ENCODE results near the gene EXOG. TPM values are rescaled to one million over a fixed set of nuclear protein-coding genes. Genes with fewer than 3 reads are reported as not detected.
A peak's percentile ranks its signal among the peaks of the same experiment; 100 is the strongest.

The EXOG gene
- total RNA-seq, 5 donors from 2014 or later (not counting 1 experiment from before 2014, with no cell fraction given): 21.5 to 24.8 (median 22.9) TPM

DNA sequence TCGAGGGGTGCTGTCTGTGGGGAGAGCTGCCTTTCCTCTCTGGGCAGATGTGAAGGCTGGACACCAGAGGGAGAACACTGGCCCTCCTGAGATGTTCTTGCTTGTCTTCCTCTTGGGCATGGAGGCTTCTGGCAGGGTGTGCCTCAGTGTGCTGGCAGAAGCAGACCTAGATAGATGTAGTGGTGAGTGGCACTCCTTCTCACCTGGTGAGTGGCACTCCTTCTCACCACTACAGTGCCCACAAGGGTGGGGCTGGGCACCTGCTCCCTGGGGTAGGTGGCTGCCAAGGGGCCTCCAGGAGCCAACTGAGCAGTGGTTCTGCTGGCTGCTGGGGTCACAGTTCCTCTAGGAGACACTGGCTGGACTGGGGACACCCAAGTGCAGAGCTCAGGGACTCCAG is 23.8 kb upstream of the EXOG start:
- Mint-ChIP-seq H3K9me3 (peaks cover 0 to 18% (median 8%) of the 10 kb centered on the region in 3 donors), H3K4me1 (peaks cover 24 to 35% (median 32%) of the 10 kb centered on the region in 3 donors), H3K4me3 (no peak overlapping the region), H3K27ac (peak overlapping the region in 1 of 2 donors; percentile 4), H3K36me3 (peaks cover 7% of the 10 kb centered on the region), H3K27me3 (no peaks in the 10 kb centered on the region)
- ChIA-PET CTCF (interaction anchor here in 1 of 2 donors (0.6 kb wide), 1 partner anchor 30 kb away, joined by 3 read pairs; no protein-coding TSS in a partner anchor), POLR2A (no interaction called here)
- DNase-seq (no peak), ATAC-seq (replicated peaks in 1 of 4) (no peak)
- Histone ChIP-seq H3K9me3 (peaks cover 2% of the 10 kb centered on the region), H3K36me3 (ENCODE audit: control insufficient read depth in 2 of 2, extremely low read depth in 1 of 2, insufficient read depth in 1 of 2, low read length in 1 of 2) (peaks cover 0 to 5% of the 10 kb centered on the region in 2 donors), H3K27ac (ENCODE audit: low read length) (no peak overlapping the region), H3K4me1 (ENCODE audit: control insufficient read depth in 1 of 2, extremely low read depth in 1 of 2, insufficient read depth in 2 of 2, low read length in 2 of 2) (peaks cover 0 to 4% of the 10 kb centered on the region in 2 experiments), H3K4me3 (ENCODE audit: control insufficient read depth in 1 of 2, extremely low read depth in 1 of 2, low read length in 1 of 2) (no peak overlapping the region), H3K27me3 (replicated peaks in 1 of 2; ENCODE audit: control insufficient read depth in 2 of 2, extremely low read depth in 1 of 2, insufficient read depth in 2 of 2, low read length in 1 of 2) (no peaks in the 10 kb centered on the region)
- 91% methylated on average over 1 of the region's 1 CpG for WGBS (ENCODE audit: insufficient coverage)

DNA sequence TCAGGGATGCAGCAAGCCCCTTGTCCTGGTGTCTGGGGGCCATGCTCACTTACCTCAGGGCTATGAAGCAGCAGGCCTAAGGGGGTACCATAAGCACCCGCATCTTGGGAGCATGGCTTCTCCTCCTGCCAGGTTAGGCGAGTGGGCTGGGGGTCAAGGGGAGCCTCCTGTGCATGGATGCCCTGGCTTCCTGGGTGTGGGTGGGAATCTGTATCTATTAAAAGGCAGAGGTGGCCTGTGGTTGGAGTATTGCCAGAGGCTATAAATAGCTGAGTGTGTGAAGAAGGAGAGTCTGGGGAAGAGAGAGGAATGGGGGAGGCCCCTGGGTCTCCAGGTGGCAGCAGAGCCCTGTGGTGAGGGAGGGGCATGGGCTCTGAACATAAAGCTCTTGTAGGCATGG is 22.9 kb upstream of the EXOG start:
- no peaks in the 10 kb centered on the region for H3K27me3 Mint-ChIP-seq
- Histone ChIP-seq H3K27me3 (replicated peaks in 1 of 2; ENCODE audit: control insufficient read depth in 2 of 2, extremely low read depth in 1 of 2, insufficient read depth in 2 of 2, low read length in 1 of 2) (no peaks in the 10 kb centered on the region), H3K4me1 (ENCODE audit: control insufficient read depth in 1 of 2, extremely low read depth in 1 of 2, insufficient read depth in 2 of 2, low read length in 2 of 2) (peaks cover 0 to 4% of the 10 kb centered on the region in 2 experiments), H3K36me3 (ENCODE audit: control insufficient read depth in 2 of 2, extremely low read depth in 1 of 2, insufficient read depth in 1 of 2, low read length in 1 of 2) (peaks cover 0 to 10% of the 10 kb centered on the region in 2 donors), H3K9me3 (peaks cover 2% of the 10 kb centered on the region), H3K27ac (ENCODE audit: low read length) (no peak overlapping the region), H3K4me3 (ENCODE audit: control insufficient read depth in 1 of 2, extremely low read depth in 1 of 2, low read length in 1 of 2) (no peak overlapping the region)
- peak overlapping the region in 1 of 2 donors; percentile 36 for H3K27ac Mint-ChIP-seq
- peaks cover 0 to 18% (median 8%) of the 10 kb centered on the region in 3 donors for H3K9me3 Mint-ChIP-seq
- ATAC-seq (replicated peaks in 1 of 4): no peak
- ChIA-PET CTCF (no interaction called here), POLR2A (no interaction called here)
- no peak for DNase-seq
- H3K36me3 Mint-ChIP-seq: peaks cover 7% of the 10 kb centered on the region
- peaks cover 24 to 35% (median 32%) of the 10 kb centered on the region in 3 donors for H3K4me1 Mint-ChIP-seq
- 90% methylated on average over 2 of the region's 2 CpGs for WGBS (ENCODE audit: insufficient coverage)
- no peak overlapping the region for H3K4me3 Mint-ChIP-seq

- H3K27me3 ChIP-seq (replicated peaks in 1 of 2; ENCODE audit: control insufficient read depth in 2 of 2, extremely low read depth in 1 of 2, insufficient read depth in 2 of 2, low read length in 1 of 2): no peaks in the 10 kb centered on the region
- CTCF ChIA-PET: no interaction called here
- DNase-seq: no peak
- WGBS (ENCODE audit: insufficient coverage): 86% methylated on average over 5 of the region's 7 CpGs
- H3K4me1 Mint-ChIP-seq: peaks cover 24 to 39% (median 35%) of the 10 kb centered on the region in 3 donors
- H3K27ac ChIP-seq (ENCODE audit: low read length): no peak overlapping the region
- H3K9me3 Mint-ChIP-seq: peaks cover 0 to 7% (median 0%) of the 10 kb centered on the region in 3 donors
- POLR2A ChIA-PET: no interaction called here
- no peak overlapping the region for H3K27ac Mint-ChIP-seq
- H3K4me3 Mint-ChIP-seq: no peak overlapping the region
- peaks cover 7 to 16% of the 10 kb centered on the region in 2 donors for H3K36me3 ChIP-seq (ENCODE audit: control insufficient read depth in 2 of 2, extremely low read depth in 1 of 2, insufficient read depth in 1 of 2, low read length in 1 of 2)
- no peaks in the 10 kb centered on the region for H3K9me3 ChIP-seq
- ATAC-seq (replicated peaks in 1 of 4): no peak
- H3K4me1 ChIP-seq (ENCODE audit: control insufficient read depth in 1 of 2, extremely low read depth in 1 of 2, insufficient read depth in 2 of 2, low read length in 2 of 2): peaks cover 0 to 4% of the 10 kb centered on the region in 2 experiments
- H3K27me3 Mint-ChIP-seq: no peaks in the 10 kb centered on the region
- H3K36me3 Mint-ChIP-seq: peaks cover 8% of the 10 kb centered on the region
- no peak overlapping the region for H3K4me3 ChIP-seq (ENCODE audit: control insufficient read depth in 1 of 2, extremely low read depth in 1 of 2, low read length in 1 of 2)
Observed at GRCh38 chr3:38474928-38475605, 21.1 kb upstream of the EXOG start.

DNA sequence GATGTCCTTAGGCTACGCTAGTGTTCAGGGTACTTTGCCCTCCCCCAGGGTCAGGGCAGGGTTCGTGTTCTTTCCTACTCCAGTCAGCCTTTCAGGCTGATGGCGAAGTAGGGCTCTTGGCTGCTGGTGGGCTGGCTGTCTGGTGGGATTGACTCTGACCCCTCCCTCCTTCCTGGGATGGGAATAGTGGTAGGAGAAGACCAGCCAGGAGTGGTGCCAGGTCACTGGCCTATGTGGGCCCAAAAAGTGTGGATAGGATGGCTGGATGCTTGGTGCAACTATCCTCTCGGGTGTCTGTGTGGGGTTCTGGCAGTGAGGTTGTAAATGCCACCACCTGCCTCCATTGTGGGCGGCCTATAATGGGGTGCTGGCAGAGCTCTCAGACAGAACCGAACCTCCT is 20.4 kb upstream of the EXOG start:
- DNase-seq (no peak), ATAC-seq (replicated peaks in 1 of 4) (no peak)
- Mint-ChIP-seq H3K9me3 (peaks cover 0 to under 1% (median 0%) of the 10 kb centered on the region in 3 donors), H3K27me3 (no peaks in the 10 kb centered on the region), H3K36me3 (peaks cover 8% of the 10 kb centered on the region), H3K4me1 (peaks cover 22 to 39% (median 34%) of the 10 kb centered on the region in 3 donors), H3K4me3 (no peak overlapping the region), H3K27ac (peak overlapping the region in 1 of 2 donors; percentile 23)
- Histone ChIP-seq H3K36me3 (ENCODE audit: control insufficient read depth in 2 of 2, extremely low read depth in 1 of 2, insufficient read depth in 1 of 2, low read length in 1 of 2) (peaks cover 8 to 16% of the 10 kb centered on the region in 2 donors), H3K4me3 (ENCODE audit: control insufficient read depth in 1 of 2, extremely low read depth in 1 of 2, low read length in 1 of 2) (no peak overlapping the region), H3K4me1 (ENCODE audit: control insufficient read depth in 1 of 2, extremely low read depth in 1 of 2, insufficient read depth in 2 of 2, low read length in 2 of 2) (peaks cover 0 to 4% of the 10 kb centered on the region in 2 experiments), H3K27ac (ENCODE audit: low read length) (no peak overlapping the region), H3K27me3 (replicated peaks in 1 of 2; ENCODE audit: control insufficient read depth in 2 of 2, extremely low read depth in 1 of 2, insufficient read depth in 2 of 2, low read length in 1 of 2) (no peaks in the 10 kb centered on the region), H3K9me3 (no peaks in the 10 kb centered on the region)
- WGBS (ENCODE audit: insufficient coverage): 100% methylated on average over 1 of the region's 6 CpGs
- CTCF ChIA-PET: no interaction called here
- POLR2A ChIA-PET: no interaction called here

DNA sequence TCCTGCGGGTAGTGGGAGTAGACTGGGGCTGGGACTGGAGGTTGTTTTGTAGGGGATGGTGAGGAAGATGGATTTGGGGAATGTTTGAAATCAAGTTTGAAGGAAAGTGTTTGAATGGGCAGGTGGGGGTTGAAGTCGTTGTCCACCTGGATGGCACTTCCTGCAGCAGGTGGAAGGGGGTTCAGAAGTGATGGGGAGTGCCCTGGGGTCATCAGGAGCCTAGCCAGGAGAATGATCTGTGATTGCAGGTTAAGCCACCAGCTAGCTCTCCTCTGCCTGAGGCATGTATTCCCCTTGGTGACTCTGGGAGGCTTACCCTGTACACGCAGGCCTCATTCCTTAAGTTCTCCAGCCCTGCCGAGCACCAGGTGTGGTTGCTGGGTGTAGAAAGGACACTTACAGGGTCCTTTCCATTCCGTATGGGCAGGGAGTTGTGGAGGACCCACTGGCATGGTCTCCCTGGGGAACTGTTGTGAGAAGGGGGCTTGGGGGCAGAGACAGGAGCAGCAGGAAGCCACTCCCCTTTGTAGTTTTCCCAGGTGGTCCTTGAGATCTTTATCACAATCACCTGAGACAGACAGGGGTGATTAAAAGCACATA is 19.9 kb upstream of the EXOG start:
- Mint-ChIP-seq H3K4me1 (peaks cover 21 to 39% (median 31%) of the 10 kb centered on the region in 3 donors), H3K9me3 (no peaks in the 10 kb centered on the region), H3K27ac (peak overlapping the region in 1 of 2 donors; percentile 23)

DNA sequence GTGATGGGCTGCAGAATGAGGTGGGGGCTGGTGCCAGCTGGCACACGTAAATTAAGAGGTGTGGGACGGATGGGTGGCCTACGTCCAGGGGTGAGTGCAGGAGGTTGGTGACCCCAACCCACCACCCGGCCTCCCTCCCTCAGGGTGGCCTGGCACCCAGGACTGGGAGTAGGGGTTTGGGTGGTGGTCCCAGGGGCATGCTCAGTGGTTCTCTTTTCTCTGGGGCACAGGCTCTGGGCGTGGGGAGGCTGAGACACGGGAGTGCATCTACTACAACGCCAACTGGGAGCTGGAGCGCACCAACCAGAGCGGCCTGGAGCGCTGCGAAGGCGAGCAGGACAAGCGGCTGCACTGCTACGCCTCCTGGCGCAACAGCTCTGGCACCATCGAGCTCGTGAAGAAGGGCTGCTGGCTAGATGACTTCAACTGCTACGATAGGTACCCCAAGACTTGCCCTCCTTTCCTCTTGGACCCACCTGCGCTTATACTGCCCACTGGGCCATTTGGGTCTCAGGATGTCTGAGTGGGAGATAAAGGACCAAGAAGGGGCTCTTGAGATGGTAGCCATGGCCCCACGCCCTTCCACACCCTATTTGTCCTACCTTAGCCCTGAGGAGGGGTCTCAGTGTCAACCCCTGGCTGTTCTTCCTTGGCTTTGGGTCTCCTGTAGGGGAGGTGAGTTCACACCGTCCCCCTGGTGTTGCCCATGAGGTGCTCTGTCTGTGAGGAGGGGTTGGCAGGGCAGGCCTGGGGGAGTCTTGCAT is 18.9 kb upstream of the EXOG start:
- H3K4me3 ChIP-seq (ENCODE audit: control insufficient read depth in 1 of 2, extremely low read depth in 1 of 2, low read length in 1 of 2): no peak overlapping the region
- peaks cover 0 to 4% of the 10 kb centered on the region in 2 experiments for H3K4me1 ChIP-seq (ENCODE audit: control insufficient read depth in 1 of 2, extremely low read depth in 1 of 2, insufficient read depth in 2 of 2, low read length in 2 of 2)
- H3K27me3 ChIP-seq (replicated peaks in 1 of 2; ENCODE audit: control insufficient read depth in 2 of 2, extremely low read depth in 1 of 2, insufficient read depth in 2 of 2, low read length in 1 of 2): no peaks in the 10 kb centered on the region
- H3K36me3 ChIP-seq (ENCODE audit: control insufficient read depth in 2 of 2, extremely low read depth in 1 of 2, insufficient read depth in 1 of 2, low read length in 1 of 2): peaks cover 18 to 26% of the 10 kb centered on the region in 2 donors
- ChIA-PET CTCF (no interaction called here), POLR2A (no interaction called here)
- peaks cover 15% of the 10 kb centered on the region for H3K36me3 Mint-ChIP-seq
- H3K4me3 Mint-ChIP-seq: no peak overlapping the region
- no peaks in the 10 kb centered on the region for H3K9me3 ChIP-seq
- peaks cover 12 to 38% (median 21%) of the 10 kb centered on the region in 3 donors for H3K4me1 Mint-ChIP-seq
- no peak for ATAC-seq (replicated peaks in 1 of 4)
- DNase-seq: no peak
- no peak overlapping the region for H3K27ac Mint-ChIP-seq
- H3K27me3 Mint-ChIP-seq: no peaks in the 10 kb centered on the region
- no peak overlapping the region for H3K27ac ChIP-seq (ENCODE audit: low read length)
- whole genome bisulfite sequencing (ENCODE audit: insufficient coverage): 95% methylated on average over 13 of the region's 21 CpGs
- H3K9me3 Mint-ChIP-seq: no peaks in the 10 kb centered on the region

More for the DNA sequence above, 19.9 kb upstream of the EXOG start:
- H3K4me1 ChIP-seq (ENCODE audit: control insufficient read depth in 1 of 2, extremely low read depth in 1 of 2, insufficient read depth in 2 of 2, low read length in 2 of 2): peaks cover 0 to 4% of the 10 kb centered on the region in 2 experiments
- no peak overlapping the region for H3K4me3 Mint-ChIP-seq
- H3K36me3 Mint-ChIP-seq: peaks cover 10% of the 10 kb centered on the region
- no peak for DNase-seq
- CTCF ChIA-PET: no interaction called here
- no peaks in the 10 kb centered on the region for H3K27me3 ChIP-seq (replicated peaks in 1 of 2; ENCODE audit: control insufficient read depth in 2 of 2, extremely low read depth in 1 of 2, insufficient read depth in 2 of 2, low read length in 1 of 2)
- no peak for ATAC-seq (replicated peaks in 1 of 4)
- POLR2A ChIA-PET: no interaction called here
- peaks cover 14 to 20% of the 10 kb centered on the region in 2 donors for H3K36me3 ChIP-seq (ENCODE audit: control insufficient read depth in 2 of 2, extremely low read depth in 1 of 2, insufficient read depth in 1 of 2, low read length in 1 of 2)
- H3K9me3 ChIP-seq: no peaks in the 10 kb centered on the region
- H3K27ac ChIP-seq (ENCODE audit: low read length): no peak overlapping the region
- WGBS (ENCODE audit: insufficient coverage): 90% methylated on average over 3 of the region's 5 CpGs
- no peaks in the 10 kb centered on the region for H3K27me3 Mint-ChIP-seq
- no peak overlapping the region for H3K4me3 ChIP-seq (ENCODE audit: control insufficient read depth in 1 of 2, extremely low read depth in 1 of 2, low read length in 1 of 2)
